ENCODE results near the gene PPP1R16B. TPM values are rescaled to one million over a fixed set of nuclear protein-coding genes. Genes with fewer than 3 reads are reported as not detected.

PPP1R16B gene
- total and polyA plus RNA-seq, 10 of the 15 experiments (the other 5 are each of a cell fraction or from before 2014, with no cell fraction given) = 13.4 to 90.2 (median 66.7) TPM

DNA sequence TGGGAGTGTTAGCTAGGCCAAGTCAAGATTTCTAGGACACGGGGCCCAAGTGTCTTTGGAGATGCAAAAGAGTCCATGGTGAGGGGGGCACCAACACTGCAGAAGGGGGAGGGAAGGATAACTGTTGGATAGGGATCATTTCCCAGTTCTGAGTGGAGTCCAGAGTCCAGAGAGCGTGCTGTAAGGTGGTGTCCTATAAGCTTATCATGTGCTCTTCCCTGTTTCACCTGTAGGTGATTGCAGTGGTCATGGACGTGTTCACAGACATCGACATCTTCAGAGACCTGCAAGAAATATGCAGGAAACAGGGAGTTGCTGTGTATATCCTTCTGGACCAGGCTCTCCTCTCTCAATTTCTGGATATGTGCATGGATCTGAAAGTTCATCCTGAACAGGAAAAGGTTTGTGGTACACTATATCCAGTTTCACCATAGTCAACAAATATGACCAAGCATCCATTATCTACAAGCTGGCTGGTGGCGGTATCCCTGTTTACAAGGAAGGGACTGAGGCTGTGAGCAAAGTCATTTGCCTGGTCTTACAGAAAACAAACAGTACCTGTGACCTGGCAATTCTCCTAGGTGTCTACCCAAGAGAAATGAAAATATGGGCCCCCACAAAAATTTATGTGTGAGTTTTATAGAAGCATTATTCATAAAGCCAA is 136.4 kb downstream of the PPP1R16B start:
- H2AFZ ChIP-seq (ENCODE audit: control insufficient read depth, low read depth, low read length) = no peak overlapping the region
- CTCF ChIA-PET = interaction anchor here (2.3 kb wide), 1 partner anchor 107 kb away, joined by 7 read pairs; no protein-coding TSS in a partner anchor
- no peaks in the 10 kb centered on the region for H4K20me1 ChIP-seq (ENCODE audit: control insufficient read depth, insufficient read depth)
- H3K9me3 ChIP-seq (replicated peaks; ENCODE audit: control insufficient read depth, insufficient read depth, low read length) = no peaks in the 10 kb centered on the region
- no peak overlapping the region for H3K27ac ChIP-seq (ENCODE audit: control insufficient read depth, insufficient read depth)
- peaks cover 29% of the 10 kb centered on the region for H3K79me2 ChIP-seq (ENCODE audit: control insufficient read depth, insufficient read depth, low read length)
- H3K9ac ChIP-seq (ENCODE audit: control insufficient read depth, insufficient read depth, low read length) = no peak overlapping the region
- BruUV-seq (replicated peaks) = no TSS peak
- DNase-seq (ENCODE audit: low read depth, low spot score) = no peak
- no peak overlapping the region for H3K4me2 ChIP-seq (ENCODE audit: control insufficient read depth, insufficient read depth)
- in situ Hi-C loops (cut with MboI) (no loop called here), intact Hi-C loops (cut with micrococcal nuclease; ENCODE audit: unreplicated experiment) (no loop called here)
- ATAC-seq = no peak
- H3K36me3 ChIP-seq (ENCODE audit: control insufficient read depth in 2 of 2, insufficient read depth in 2 of 2, low read length in 1 of 2) = peaks cover 28 to 46% of the 10 kb centered on the region in 2 experiments
- POLR2A ChIA-PET = no interaction called here
- SMC1A ChIA-PET (ENCODE audit: uncharacterized antibody, unreplicated experiment) = interaction anchor here (0.6 to 3.0 kb wide), 4 partner anchors 20 to 52 kb away, joined by 3 to 8 read pairs (median 3); partner anchors contain the start of gene DHX35
- no peak for TF ChIP-seq IKZF2 (IDR thresholded peaks at IDR 0.05)
- TF ChIP-seq, protein P1, sequence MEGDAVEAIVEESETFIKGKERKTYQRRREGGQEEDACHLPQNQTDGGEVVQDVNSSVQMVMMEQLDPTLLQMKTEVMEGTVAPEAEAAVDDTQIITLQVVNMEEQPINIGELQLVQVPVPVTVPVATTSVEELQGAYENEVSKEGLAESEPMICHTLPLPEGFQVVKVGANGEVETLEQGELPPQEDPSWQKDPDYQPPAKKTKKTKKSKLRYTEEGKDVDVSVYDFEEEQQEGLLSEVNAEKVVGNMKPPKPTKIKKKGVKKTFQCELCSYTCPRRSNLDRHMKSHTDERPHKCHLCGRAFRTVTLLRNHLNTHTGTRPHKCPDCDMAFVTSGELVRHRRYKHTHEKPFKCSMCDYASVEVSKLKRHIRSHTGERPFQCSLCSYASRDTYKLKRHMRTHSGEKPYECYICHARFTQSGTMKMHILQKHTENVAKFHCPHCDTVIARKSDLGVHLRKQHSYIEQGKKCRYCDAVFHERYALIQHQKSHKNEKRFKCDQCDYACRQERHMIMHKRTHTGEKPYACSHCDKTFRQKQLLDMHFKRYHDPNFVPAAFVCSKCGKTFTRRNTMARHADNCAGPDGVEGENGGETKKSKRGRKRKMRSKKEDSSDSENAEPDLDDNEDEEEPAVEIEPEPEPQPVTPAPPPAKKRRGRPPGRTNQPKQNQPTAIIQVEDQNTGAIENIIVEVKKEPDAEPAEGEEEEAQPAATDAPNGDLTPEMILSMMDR (IDR thresholded peaks at IDR 0.05 in 2 of 3, conservative IDR thresholded peaks at IDR 0.05 in 1 of 3; ENCODE audit: control insufficient read depth in 2 of 3, extremely low read depth in 1 of 3, insufficient read depth in 1 of 3, low read depth in 3 of 3, low read length in 3 of 3) = peak in 1 of 3 experiments; percentile 2; a peak in 1 of 6 replicates
- 93% methylated on average over 5 of the region's 5 CpGs for WGBS (ENCODE audit: insufficient coverage, insufficient replicate concordance, low lambda C conversion rate, missing lambda C conversion rate)
- H3K4me1 ChIP-seq (ENCODE audit: control insufficient read depth, insufficient read depth, low read length) = no peaks in the 10 kb centered on the region; the same call in 1 of the 2 replicates
- RAD21 ChIA-PET (ENCODE audit: unreplicated experiment) = no interaction called here
- FAIRE-seq = no peak
- no peak overlapping the region for H3K4me3 ChIP-seq
- no peaks in the 10 kb centered on the region for H3K27me3 ChIP-seq (replicated peaks in 1 of 2; ENCODE audit: control insufficient read depth in 2 of 2, insufficient read depth in 2 of 2, low read length in 1 of 2)

DNA sequence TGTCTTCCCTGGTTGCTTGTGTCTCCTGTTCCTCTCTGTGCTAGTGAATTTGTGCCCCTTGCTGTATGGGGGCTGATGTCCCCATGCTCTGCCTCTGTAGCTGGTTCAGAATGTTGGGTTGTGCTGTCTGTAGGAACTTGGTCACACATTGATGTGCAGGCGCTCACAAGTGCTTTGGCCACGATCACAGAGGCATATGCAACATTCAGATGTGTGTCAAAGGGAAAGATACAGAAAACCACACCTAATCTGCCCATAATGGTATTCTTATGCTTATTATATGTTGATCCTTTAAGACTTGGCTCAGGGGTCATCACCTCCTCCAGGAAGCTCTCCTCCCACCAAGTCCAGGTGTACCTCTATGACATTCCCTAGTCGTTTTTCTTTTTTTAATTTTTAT is 139.5 kb downstream of the PPP1R16B start:
- peaks cover 3% of the 10 kb centered on the region for H3K79me2 ChIP-seq (ENCODE audit: control insufficient read depth, insufficient read depth, low read length)
- no TSS peak for BruUV-seq (replicated peaks)
- H3K9me3 ChIP-seq (replicated peaks; ENCODE audit: control insufficient read depth, insufficient read depth, low read length) = no peaks in the 10 kb centered on the region
- H4K20me1 ChIP-seq (ENCODE audit: control insufficient read depth, insufficient read depth) = no peaks in the 10 kb centered on the region
- ChIA-PET RAD21 (ENCODE audit: unreplicated experiment) (no interaction called here), SMC1A (ENCODE audit: uncharacterized antibody, unreplicated experiment) (interaction anchor here (1.2 to 1.5 kb wide), 2 partner anchors 14 to 21 kb away, joined by 3 to 4 read pairs; no protein-coding TSS in a partner anchor), CTCF (interaction anchor here (1.6 kb wide), 1 partner anchor 104 kb away, joined by 5 read pairs; no protein-coding TSS in a partner anchor), POLR2A (no interaction called here)
- peaks cover 27 to 36% of the 10 kb centered on the region in 2 experiments; a peak in 3 of 4 replicates for H3K36me3 ChIP-seq (ENCODE audit: control insufficient read depth in 2 of 2, insufficient read depth in 2 of 2, low read length in 1 of 2)
- in situ Hi-C loops (cut with MboI) = no loop called here
- H2AFZ ChIP-seq (ENCODE audit: control insufficient read depth, low read depth, low read length) = no peak overlapping the region
- FAIRE-seq = no peak
- no peak overlapping the region for H3K4me3 ChIP-seq
- no peaks in the 10 kb centered on the region for H3K4me1 ChIP-seq (ENCODE audit: control insufficient read depth, insufficient read depth, low read length)
- no peak overlapping the region for H3K27ac ChIP-seq (ENCODE audit: control insufficient read depth, insufficient read depth)
- no peak overlapping the region for H3K4me2 ChIP-seq (ENCODE audit: control insufficient read depth, insufficient read depth)
- intact Hi-C loops (cut with micrococcal nuclease; ENCODE audit: unreplicated experiment) = no loop called here
- 96% methylated on average over 3 of the region's 3 CpGs for WGBS (ENCODE audit: insufficient coverage, insufficient replicate concordance, low lambda C conversion rate, missing lambda C conversion rate)
- ATAC-seq = no peak
- no peaks in the 10 kb centered on the region for H3K27me3 ChIP-seq (replicated peaks in 1 of 2; ENCODE audit: control insufficient read depth in 2 of 2, insufficient read depth in 2 of 2, low read length in 1 of 2)
- H3K9ac ChIP-seq (ENCODE audit: control insufficient read depth, insufficient read depth, low read length) = no peak overlapping the region
- DNase-seq (ENCODE audit: low read depth, low spot score) = no peak
- no peak for TF ChIP-seq ASH2L (IDR thresholded peaks at IDR 0.05; ENCODE audit: borderline replicate concordance, low read depth)
- TF ChIP-seq, protein P2, sequence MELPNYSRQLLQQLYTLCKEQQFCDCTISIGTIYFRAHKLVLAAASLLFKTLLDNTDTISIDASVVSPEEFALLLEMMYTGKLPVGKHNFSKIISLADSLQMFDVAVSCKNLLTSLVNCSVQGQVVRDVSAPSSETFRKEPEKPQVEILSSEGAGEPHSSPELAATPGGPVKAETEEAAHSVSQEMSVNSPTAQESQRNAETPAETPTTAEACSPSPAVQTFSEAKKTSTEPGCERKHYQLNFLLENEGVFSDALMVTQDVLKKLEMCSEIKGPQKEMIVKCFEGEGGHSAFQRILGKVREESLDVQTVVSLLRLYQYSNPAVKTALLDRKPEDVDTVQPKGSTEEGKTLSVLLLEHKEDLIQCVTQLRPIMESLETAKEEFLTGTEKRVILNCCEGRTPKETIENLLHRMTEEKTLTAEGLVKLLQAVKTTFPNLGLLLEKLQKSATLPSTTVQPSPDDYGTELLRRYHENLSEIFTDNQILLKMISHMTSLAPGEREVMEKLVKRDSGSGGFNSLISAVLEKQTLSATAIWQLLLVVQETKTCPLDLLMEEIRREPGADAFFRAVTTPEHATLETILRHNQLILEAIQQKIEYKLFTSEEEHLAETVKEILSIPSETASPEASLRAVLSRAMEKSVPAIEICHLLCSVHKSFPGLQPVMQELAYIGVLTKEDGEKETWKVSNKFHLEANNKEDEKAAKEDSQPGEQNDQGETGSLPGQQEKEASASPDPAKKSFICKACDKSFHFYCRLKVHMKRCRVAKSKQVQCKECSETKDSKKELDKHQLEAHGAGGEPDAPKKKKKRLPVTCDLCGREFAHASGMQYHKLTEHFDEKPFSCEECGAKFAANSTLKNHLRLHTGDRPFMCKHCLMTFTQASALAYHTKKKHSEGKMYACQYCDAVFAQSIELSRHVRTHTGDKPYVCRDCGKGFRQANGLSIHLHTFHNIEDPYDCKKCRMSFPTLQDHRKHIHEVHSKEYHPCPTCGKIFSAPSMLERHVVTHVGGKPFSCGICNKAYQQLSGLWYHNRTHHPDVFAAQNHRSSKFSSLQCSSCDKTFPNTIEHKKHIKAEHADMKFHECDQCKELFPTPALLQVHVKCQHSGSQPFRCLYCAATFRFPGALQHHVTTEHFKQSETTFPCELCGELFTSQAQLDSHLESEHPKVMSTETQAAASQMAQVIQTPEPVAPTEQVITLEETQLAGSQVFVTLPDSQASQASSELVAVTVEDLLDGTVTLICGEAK (IDR thresholded peaks at IDR 0.05; ENCODE audit: borderline replicate concordance) = no peak
- no peak for TF ChIP-seq MEF2A (IDR thresholded peaks at IDR 0.05; ENCODE audit: insufficient read depth, low read depth, low read length)
- TF ChIP-seq, protein P3, sequence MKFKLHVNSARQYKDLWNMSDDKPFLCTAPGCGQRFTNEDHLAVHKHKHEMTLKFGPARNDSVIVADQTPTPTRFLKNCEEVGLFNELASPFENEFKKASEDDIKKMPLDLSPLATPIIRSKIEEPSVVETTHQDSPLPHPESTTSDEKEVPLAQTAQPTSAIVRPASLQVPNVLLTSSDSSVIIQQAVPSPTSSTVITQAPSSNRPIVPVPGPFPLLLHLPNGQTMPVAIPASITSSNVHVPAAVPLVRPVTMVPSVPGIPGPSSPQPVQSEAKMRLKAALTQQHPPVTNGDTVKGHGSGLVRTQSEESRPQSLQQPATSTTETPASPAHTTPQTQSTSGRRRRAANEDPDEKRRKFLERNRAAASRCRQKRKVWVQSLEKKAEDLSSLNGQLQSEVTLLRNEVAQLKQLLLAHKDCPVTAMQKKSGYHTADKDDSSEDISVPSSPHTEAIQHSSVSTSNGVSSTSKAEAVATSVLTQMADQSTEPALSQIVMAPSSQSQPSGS (IDR thresholded peaks at IDR 0.05; ENCODE audit: low read length) = no peak
- TF ChIP-seq ZNF207 (IDR thresholded peaks at IDR 0.05; ENCODE audit: borderline replicate concordance) = no peak

All from GM12878 (cell line).